Spleen (tissue), 11 donors: ENCODE data around the gene TEAD1. TPM values are rescaled to one million over a fixed set of nuclear protein-coding genes. Genes with fewer than 3 reads are reported as not detected.

Experiments used
- DNase-seq: peaks from one replicate; pipeline ENCODE4 v3.0.0-alpha.2; 2020
- H3K27ac ChIP-seq, 8 donors: fragments of 200-600 bp; sonication (generic) in 7 of 8; 1 replicate in 4 of 8; 2 replicates in 4 of 8; pipeline versions ENCODE4 v1.5.0 to v1.8.0; 2016 to 2021; ENCODE audit warnings: inconsistent platforms in 4 of 8, mild to moderate bottlenecking in 4 of 8, moderate library complexity in 1 of 8
- H3K27me3 ChIP-seq, 7 donors: fragments of 200-600 bp; sonication (generic) in 6 of 7; replicated peaks in 1 of 7; 1 replicate in 4 of 7; 2 replicates in 3 of 7; pipeline versions ENCODE4 v1.5.0 to v1.8.0; 2016 to 2021; ENCODE audit warnings: inconsistent platforms in 3 of 7, mild to moderate bottlenecking in 1 of 7
- H3K36me3 ChIP-seq, 6 donors: fragments of 200-600 bp; sonication (generic) in 5 of 6; 1 replicate in 4 of 6; 2 replicates in 2 of 6; pipeline versions ENCODE4 v1.5.0 to v1.8.0; 2016 to 2021; ENCODE audit warnings: inconsistent platforms in 2 of 6
- H3K4me1 ChIP-seq, 6 donors: fragments of 200-600 bp; sonication (generic) in 5 of 6; 1 replicate in 3 of 6; 2 replicates in 3 of 6; pipeline versions ENCODE4 v1.5.0 to v1.8.0; 2016 to 2021; ENCODE audit warnings: inconsistent platforms in 3 of 6
- H3K4me3 ChIP-seq, 8 donors: fragments of 200-600 bp; sonication (generic) in 7 of 8; 1 replicate in 4 of 8; 2 replicates in 4 of 8; pipeline versions ENCODE4 v1.5.0 to v1.8.0; 2016 to 2021; ENCODE audit warnings: inconsistent platforms in 4 of 8, mild to moderate bottlenecking in 4 of 8, moderate library complexity in 2 of 8
- H3K9me3 ChIP-seq, 8 donors: fragments of 200-600 bp; sonication (generic) in 7 of 8; 1 replicate in 4 of 8; 2 replicates in 4 of 8; pipeline versions ENCODE4 v1.5.0 to v1.8.0; 2016 to 2021; ENCODE audit warnings: inconsistent platforms in 4 of 8
- CTCF ChIP-seq, 11 experiments: fragments of 200-600 bp in 7 of 11; fragments of 450-650 bp in 4 of 11; sonication (generic) in 4 of 11; IDR thresholded peaks in 8 of 11; conservative IDR thresholded peaks in 3 of 11; 1 replicate in 7 of 11; 2 replicates in 4 of 11; pipeline versions ENCODE4 v1.4.0 to v1.8.0; 2016 to 2021; ENCODE audit warnings: antibody characterized with exemption in 11 of 11, inconsistent platforms in 4 of 11, mild to moderate bottlenecking in 1 of 11
- POLR2A ChIP-seq, 3 donors: fragments of 450-650 bp; IDR thresholded peaks; one replicate each; pipeline ENCODE4 v1.5.1; 2017; ENCODE audit warnings: antibody characterized with exemption in 3 of 3, mild to moderate bottlenecking in 1 of 3
- POLR2AphosphoS5 ChIP-seq, 3 donors: sonication (generic); formaldehyde crosslinking; IDR thresholded peaks; one replicate each; pipeline ENCODE4 v1.5.1; 2017; ENCODE audit warnings: antibody characterized with exemption in 3 of 3
- WGBS, 5 donors: extraction: QIAGEN DNeasy Blood & Tissue Kit in 3 of 5; methylation state at CpG; one replicate each; pipeline versions ENCODE4 v1.1.5 to v1.1.7; 2013 to 2018; 5-methylcytosine and 5-hydroxymethylcytosine counted together
- intact Hi-C: fragments of 100-400 bp; cut with DNase I; formaldehyde crosslinking; loops from one replicate; pipeline ENCODE4 v1.15.0; 2023; ENCODE audit warnings: low total_unique reads
- polyA plus RNA-seq, 3 donors: library from polyadenylated mRNA; stranded (reverse); fragments of 200-250 nt; gene quantifications; one replicate each; pipeline ENCODE4 v1.2.1, GENCODE V29; 2013
- total RNA-seq, 7 donors: library from RNA; depleted of rRNA in 3 of 7; stranded (reverse); fragments of >200 nt in 3 of 7; fragmentation: NEBNext Ultra II Directional in 4 of 7; extraction: Animal tissue kit (Norgen Biotek cat#: 25700) in 4 of 7; gene quantifications; one replicate each; pipeline versions ENCODE4 v1.1.0 to v1.2.1, GENCODE V29; 2016 to 2021
- donor health status: healthy with polysubstance abuse.
- donor health status: DM: no; HTN: no; CAD: no; lungs with moderate emphysema.
- donor health status: DM: no; HTN: no; CAD: no.
- donor health status: Bipolar disorder and iron deficiency.
- donor health status: healthy.
- donor health status: DM: no; HTN: no; CAD: no.
- donor health status: DM: yes; HTN: yes; CAD: no.

TEAD1 gene
- total and polyA plus RNA-seq, 10 donors = 0.93 to 46.0 (median 18.6) TPM

- Histone ChIP-seq H3K4me3 (no peak overlapping the region), H3K9me3 (no peaks in the 10 kb centered on the region), H3K4me1 (peaks cover 0 to 15% (median 0%) of the 10 kb centered on the region in 6 donors), H3K27me3 (peaks cover 0 to 30% (median 0%) of the 10 kb centered on the region in 7 donors), H3K27ac (no peak overlapping the region), H3K36me3 (no peaks in the 10 kb centered on the region)
- no peak for DNase-seq
- WGBS, 5 donors = 78 to 91% (median 83%) methylated on average over 3 of the region's 3 CpGs
- intact Hi-C loops = no loop called here
- TF ChIP-seq POLR2AphosphoS5 (IDR thresholded peaks at IDR 0.05) (no peak), CTCF (IDR thresholded peaks at IDR 0.05 in 8 of 11, conservative IDR thresholded peaks at IDR 0.05 in 3 of 11) (no peak), POLR2A (IDR thresholded peaks at IDR 0.05) (no peak)
These were observed 185.8 kb downstream of the TEAD1 start for GRCh38 chr11:12859872-12860657.

- WGBS, 5 donors = 64 to 80% (median 74%) methylated on average over 2 of the region's 2 CpGs
- no peaks in the 10 kb centered on the region for H3K9me3 ChIP-seq
- no peak overlapping the region for H3K27ac ChIP-seq
- peaks cover 0 to 17% (median 0%) of the 10 kb centered on the region in 6 donors for H3K4me1 ChIP-seq
- H3K36me3 ChIP-seq = no peaks in the 10 kb centered on the region
- DNase-seq = no peak
- no peak for TF ChIP-seq POLR2A (IDR thresholded peaks at IDR 0.05)
- no peak for TF ChIP-seq CTCF (IDR thresholded peaks at IDR 0.05 in 8 of 11, conservative IDR thresholded peaks at IDR 0.05 in 3 of 11)
- no peak for TF ChIP-seq POLR2AphosphoS5 (IDR thresholded peaks at IDR 0.05)
- intact Hi-C loops = no loop called here
- H3K27me3 ChIP-seq = peaks cover 0 to 38% (median 0%) of the 10 kb centered on the region in 7 donors
- no peak overlapping the region for H3K4me3 ChIP-seq
These were observed 186.6 kb downstream of the TEAD1 start for GRCh38 chr11:12860827-12861226.

GRCh38 chr11:12862696-12863469 is 188.7 kb downstream of the TEAD1 start:
- H3K36me3 ChIP-seq = no peaks in the 10 kb centered on the region
- intact Hi-C loops = no loop called here
- H3K4me3 ChIP-seq = no peak overlapping the region
- DNase-seq = no peak
- WGBS, 5 donors = 43 to 49% (median 48%) methylated on average over 13 of the region's 13 CpGs
- TF ChIP-seq POLR2AphosphoS5 (IDR thresholded peaks at IDR 0.05) (peak in 2 of 3 donors; percentile 47 to 51), POLR2A (IDR thresholded peaks at IDR 0.05) (no peak)
- no peaks in the 10 kb centered on the region for H3K9me3 ChIP-seq
- peaks cover 0 to 48% (median 0%) of the 10 kb centered on the region in 7 donors for H3K27me3 ChIP-seq
- peaks cover 0 to 17% (median 0%) of the 10 kb centered on the region in 6 donors for H3K4me1 ChIP-seq
- H3K27ac ChIP-seq = peak overlapping the region in 6 of 8 donors; percentile 11 to 65 (median 32)

- Histone ChIP-seq H3K27ac (peak overlapping the region in 6 of 8 donors; percentile 11 to 65 (median 32)), H3K9me3 (no peaks in the 10 kb centered on the region), H3K36me3 (no peaks in the 10 kb centered on the region), H3K27me3 (peaks cover 0 to 51% (median 0%) of the 10 kb centered on the region in 7 donors), H3K4me1 (peaks cover 0 to 17% (median 0%) of the 10 kb centered on the region in 6 donors), H3K4me3 (no peak overlapping the region)
- no peak for DNase-seq
- no peak for TF ChIP-seq CTCF (IDR thresholded peaks at IDR 0.05 in 8 of 11, conservative IDR thresholded peaks at IDR 0.05 in 3 of 11)
- TF ChIP-seq POLR2AphosphoS5 (IDR thresholded peaks at IDR 0.05) = no peak
- TF ChIP-seq POLR2A (IDR thresholded peaks at IDR 0.05) = no peak
- 54 to 65% (median 62%) methylated on average over 9 of the region's 9 CpGs for WGBS, 5 donors
- intact Hi-C loops = no loop called here
These were observed 189.4 kb downstream of the TEAD1 start for GRCh38 chr11:12863605-12864121.
